K562 (cell line): ENCODE results near the gene LAPTM5. TPM values are rescaled to one million over a fixed set of nuclear protein-coding genes. Genes with fewer than 3 reads are reported as not detected.

Experiments
- BRCA1 ChIP-seq, 2 experiments: fragments of 450-650 bp in 1 of 2; sonication (generic) in 1 of 2; formaldehyde crosslinking in 1 of 2; IDR thresholded peaks; 2 replicates each; pipeline versions ENCODE4 v1.5.0 to v1.6.1; 2017 to 2020; ENCODE audit warnings: mild to moderate bottlenecking in 1 of 2, missing genetic modification reagents in 1 of 2
- BRF2 ChIP-seq: IDR thresholded peaks from 3 replicates; pipeline ENCODE4 v1.6.1; 2011; ENCODE audit warnings: borderline replicate concordance, mild to moderate bottlenecking; ENCODE audit not compliant: insufficient read length, insufficient read depth
- EZH2 ChIP-seq: IDR thresholded peaks from 2 replicates; pipeline ENCODE4 v1.6.1; 2012; ENCODE audit warnings: low read depth, mild to moderate bottlenecking, inconsistent platforms, low read length, borderline replicate concordance
- JUND ChIP-seq, 2 experiments: IDR thresholded peaks; 2 replicates in 1 of 2; 3 replicates in 1 of 2; pipeline ENCODE4 v1.6.1; 2011; ENCODE audit warnings: borderline replicate concordance in 2 of 2, low read depth in 2 of 2, low read length in 2 of 2, improper control_type of control experiment in 1 of 2, missing biosample characterization in 1 of 2, missing genetic modification characterization in 1 of 2, missing genetic modification reagents in 1 of 2
- MCM2 ChIP-seq: fragments of 450-650 bp; IDR thresholded peaks from 2 replicates; pipeline ENCODE4 v1.6.1; 2017; ENCODE audit warnings: low read depth, mild to moderate bottlenecking
- PURB ChIP-seq: sonication (generic); formaldehyde crosslinking; IDR thresholded peaks from 2 replicates; pipeline ENCODE4 v1.9.0; 2021; ENCODE audit warnings: low read depth, mild to moderate bottlenecking, missing genetic modification reagents
- RERE ChIP-seq: sonication (generic); formaldehyde crosslinking; IDR thresholded peaks from 2 replicates; pipeline ENCODE4 v1.8.0; 2023; ENCODE audit warnings: missing genetic modification reagents, mild to moderate bottlenecking, borderline replicate concordance
- REST ChIP-seq, 2 experiments: fragments of 450-650 bp; formaldehyde crosslinking in 1 of 2; IDR thresholded peaks; 2 replicates each; pipeline versions ENCODE4 v1.4.0 to v1.6.1; 2014 to 2020; ENCODE audit warnings: mild to moderate bottlenecking in 2 of 2, borderline replicate concordance in 1 of 2, low read depth in 1 of 2
- RFX5 ChIP-seq: IDR thresholded peaks from 2 replicates; pipeline ENCODE4 v1.6.1; 2011; ENCODE audit warnings: low read depth, mild to moderate bottlenecking, improper control_type of control experiment, low read length
- SMARCC2 ChIP-seq: fragments of 450-650 bp; IDR thresholded peaks from 2 replicates; pipeline ENCODE4 v1.6.1; 2017; ENCODE audit warnings: antibody characterized with exemption, moderate library complexity, mild to moderate bottlenecking, low read depth
- SREBF2 ChIP-seq: sonication (generic); formaldehyde crosslinking; IDR thresholded peaks from 2 replicates; pipeline ENCODE4 v1.4.0; 2020; ENCODE audit warnings: mild to moderate bottlenecking, missing genetic modification reagents
- polyA plus RNA-seq, 8 experiments: library from polyadenylated mRNA; depleted of rRNA in 4 of 8; stranded (reverse) in 5 of 8; unstranded in 3 of 8; fragments of >200 nt; fragmentation: Nextera tagmentation in 2 of 8; fragmentation: Illumina TruSeq in 1 of 8; extraction: Ambion mirVana in 2 of 8; extraction: Trizol in 1 of 8; gene quantifications; 2 replicates each; pipeline versions ENCODE4 v1.2.1 to v1.2.3, GENCODE V29; 2011 to 2014; ENCODE audit warnings: inconsistent platforms in 1 of 8, missing spikeins in 1 of 8
- total RNA-seq, 7 experiments: library from RNA; depleted of rRNA in 6 of 7; stranded (reverse); fragments of >200 nt in 6 of 7; fragmentation: Illumina TruSeq in 2 of 7; extraction: Trizol in 2 of 7; gene quantifications; 2 replicates each; pipeline versions ENCODE4 v1.2.1 to v1.2.3, GENCODE V29; 2011 to 2021; ENCODE audit warnings: low replicate concordance in 1 of 7

Gene LAPTM5
- total and polyA plus RNA-seq, 9 of the 15 experiments (the other 6 are each of a cell fraction or from before 2014, with no cell fraction given), result 2.4 to 47.3 (median 20.3) TPM

GRCh38 chr1:30732277-30732996, 25.1 kb downstream of the LAPTM5 start (continued):
- TF ChIP-seq BRCA1 (IDR thresholded peaks at IDR 0.05) (no peak), BRCA1 (CRISPR knock-in tag; IDR thresholded peaks at IDR 0.05) (no peak), SMARCC2 (no peak), BRF2 (no peak), MCM2 (no peak), REST (IDR thresholded peaks at IDR 0.05; ENCODE audit: borderline replicate concordance) (no peak), REST (CRISPR knock-in tag; IDR thresholded peaks at IDR 0.05; ENCODE audit: low read depth) (no peak), JUND (IDR thresholded peaks at IDR 0.05; ENCODE audit: borderline replicate concordance, low read depth, low read length) (no peak), JUND (tag; IDR thresholded peaks at IDR 0.05; ENCODE audit: borderline replicate concordance, low read depth, low read length) (no peak), EZH2 (no peak), PURB (CRISPR knock-in tag) (no peak), RERE (CRISPR knock-in tag) (no peak), RFX5 (no peak), SREBF2 (CRISPR knock-in tag) (no peak)
